ENCODE data around the gene TFB1M.
A peak's percentile ranks its signal among the peaks of the same experiment; 100 is the strongest.
"Not testable (repeated sequence)": the region's sequence is repeated elsewhere in the genome, so short reads cannot be mapped to it uniquely, and the experiment has no call there.

Gene TFB1M

DNA sequence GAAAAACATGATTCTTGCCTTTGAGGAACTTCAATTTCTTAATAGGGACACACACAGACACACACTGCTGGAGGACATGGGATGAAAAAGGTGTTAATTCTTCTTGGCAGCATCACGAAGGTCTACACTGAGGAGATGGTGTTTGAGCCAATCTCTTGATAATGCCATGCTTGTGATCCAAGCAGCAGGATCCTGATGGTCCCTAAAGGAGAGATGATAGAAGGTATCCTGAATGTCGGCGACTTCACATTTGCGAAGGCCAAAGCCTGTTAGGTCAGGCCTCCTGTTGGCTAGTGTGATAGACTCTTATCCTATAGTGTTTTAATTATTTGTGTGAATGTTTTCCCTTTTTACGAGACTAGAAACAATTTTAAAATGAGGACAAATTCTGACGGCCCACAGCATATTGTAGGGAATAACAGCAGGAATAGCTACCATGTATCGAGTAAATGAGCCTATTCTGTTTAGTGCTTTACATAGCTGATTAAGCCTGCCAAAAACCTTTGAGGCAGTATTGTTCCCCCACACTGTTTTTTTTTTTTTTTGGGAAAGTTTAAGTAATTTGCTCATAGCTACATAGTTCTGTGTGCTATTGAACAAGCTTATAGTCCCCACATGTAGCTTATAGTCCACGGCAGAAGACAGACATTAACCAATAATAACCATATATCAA, 15.3 kb upstream of the TFB1M start:
- no peak for DNase-seq

DNA sequence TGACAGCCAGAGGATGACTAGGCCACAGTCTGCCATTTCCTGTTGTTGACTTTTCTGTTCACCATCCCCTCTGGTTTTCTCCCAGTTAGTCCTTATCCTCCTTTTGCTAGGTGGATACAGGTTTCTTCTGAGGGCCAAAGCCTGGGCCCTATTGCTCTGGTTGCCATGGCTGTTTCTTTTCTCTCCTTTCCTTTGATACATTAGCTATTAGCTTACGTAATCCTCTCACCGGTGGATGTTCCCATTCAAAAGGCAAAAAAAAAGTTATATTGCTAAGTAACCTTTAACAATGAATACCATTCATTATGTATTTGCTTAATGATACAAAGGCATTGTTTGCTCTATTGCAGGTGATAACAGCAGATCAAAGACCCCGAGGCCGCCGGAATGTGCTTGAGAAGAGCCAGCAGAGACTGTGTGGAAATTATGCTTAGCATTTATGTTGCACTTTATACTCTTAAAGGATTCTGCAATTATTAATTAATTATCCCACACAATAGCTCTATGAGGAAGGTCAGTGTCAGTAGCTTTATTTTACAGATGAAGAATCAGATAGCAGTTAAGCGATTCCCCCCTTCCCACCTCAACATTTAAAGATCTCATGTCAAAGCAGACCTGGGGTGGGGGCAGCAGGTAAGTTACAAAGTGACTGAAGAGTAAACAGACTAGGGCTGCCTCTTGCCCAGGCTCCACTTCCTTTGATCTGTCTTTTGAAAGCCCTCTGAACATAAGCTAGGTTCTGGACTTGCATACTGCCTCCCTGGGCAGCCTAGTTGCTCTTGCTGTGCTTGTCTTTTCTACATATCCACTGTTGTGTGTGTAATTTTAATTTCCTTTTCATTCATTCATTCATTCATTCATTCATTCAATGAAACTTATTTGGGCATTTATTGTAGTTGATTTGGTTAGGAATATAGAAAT, 14.5 kb upstream of the TFB1M start:
- no peak for DNase-seq

DNA sequence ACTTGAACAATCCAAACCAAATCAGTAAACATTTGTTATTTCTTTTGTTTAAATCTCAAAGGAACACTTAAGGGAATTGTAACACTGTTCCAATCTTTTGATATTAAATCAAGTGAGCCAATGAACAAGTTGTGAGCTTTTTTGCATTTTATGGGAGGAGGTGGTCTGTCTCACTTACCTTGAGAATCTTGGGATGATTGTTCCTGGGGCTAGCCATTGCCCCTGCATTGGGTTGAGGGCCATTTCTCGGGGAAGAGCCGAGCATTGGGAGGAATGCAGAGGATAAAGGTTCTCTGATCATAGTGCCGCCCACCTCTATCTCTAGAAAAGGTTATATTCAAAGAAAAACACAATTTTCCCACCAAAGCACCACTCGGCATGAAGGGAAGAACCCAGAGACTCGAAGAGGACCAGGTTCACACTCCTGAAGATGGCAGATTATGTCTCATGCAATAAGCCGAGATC, 13.8 kb upstream of the TFB1M start:
- no peak for DNase-seq

DNA sequence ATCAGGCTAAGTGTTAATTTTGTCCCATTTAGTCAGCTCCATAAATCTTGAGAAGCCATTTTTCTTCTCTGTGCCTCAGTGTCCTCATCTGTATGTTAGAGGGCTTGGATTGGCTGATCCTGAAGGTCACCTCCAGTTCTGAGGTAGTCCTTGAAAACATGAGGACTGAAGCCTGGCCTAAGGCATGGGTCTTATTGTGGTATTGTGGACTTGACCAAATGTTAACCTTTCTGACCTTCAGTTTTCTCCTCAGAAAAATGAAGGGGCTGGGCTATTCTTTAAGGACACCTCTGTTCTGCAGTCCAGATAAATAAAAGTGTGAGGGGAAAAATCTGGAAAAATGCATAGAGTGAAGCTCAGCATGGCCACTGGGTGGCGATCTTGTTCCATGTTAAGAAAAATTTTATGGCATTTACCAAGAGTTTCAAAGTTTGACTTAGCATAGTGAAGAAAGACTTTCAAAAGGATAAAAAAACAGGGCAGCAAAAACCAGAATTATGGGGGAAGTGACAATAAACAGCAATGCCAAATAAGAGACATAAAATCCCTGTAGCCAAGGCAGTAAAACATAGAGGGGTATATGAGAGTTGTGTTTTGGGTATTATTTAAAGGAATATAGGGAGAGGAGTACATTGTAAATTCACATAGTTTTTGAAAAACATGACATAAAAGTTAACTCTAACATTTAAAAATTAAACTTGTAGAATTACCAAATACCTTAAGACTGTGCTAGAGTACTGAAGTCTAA, 13.2 kb upstream of the TFB1M start:
- DNase-seq: peak; percentile 68

- no peak for DNase-seq
Measured at GRCh38 chr6:155325700-155326516, 11.6 kb upstream of the TFB1M start.

GRCh38 chr6:155324993-155325392, 10.7 kb upstream of the TFB1M start:
- DNase-seq: no peak

GRCh38 chr6:155324172-155324571, 9.9 kb upstream of the TFB1M start:
- DNase-seq: no peak

GRCh38 chr6:155319902-155320301, 5.6 kb upstream of the TFB1M start:
- DNase-seq: no peak

GRCh38 chr6:155317186-155317585, 2.9 kb upstream of the TFB1M start:
- DNase-seq: no peak

DNA sequence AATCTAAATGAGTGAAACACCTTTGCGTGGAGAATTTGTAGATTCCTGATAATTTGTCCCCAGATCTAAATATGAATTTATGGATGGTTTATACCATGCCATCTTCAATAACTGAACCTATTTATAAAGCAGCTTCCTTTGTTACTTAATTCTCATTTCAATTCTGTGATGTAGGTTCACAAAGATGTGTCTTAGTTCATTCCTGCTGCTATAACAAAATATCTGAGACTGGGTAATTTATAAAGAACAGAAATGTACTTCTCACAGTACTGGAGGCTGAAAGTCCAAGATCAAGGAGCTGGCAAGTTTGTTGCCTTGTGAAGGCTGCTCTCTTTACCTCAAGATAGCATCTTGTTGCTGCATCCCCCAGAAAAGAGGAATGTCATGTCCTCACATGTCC, 2.1 kb upstream of the TFB1M start:
- no peak for DNase-seq

DNA sequence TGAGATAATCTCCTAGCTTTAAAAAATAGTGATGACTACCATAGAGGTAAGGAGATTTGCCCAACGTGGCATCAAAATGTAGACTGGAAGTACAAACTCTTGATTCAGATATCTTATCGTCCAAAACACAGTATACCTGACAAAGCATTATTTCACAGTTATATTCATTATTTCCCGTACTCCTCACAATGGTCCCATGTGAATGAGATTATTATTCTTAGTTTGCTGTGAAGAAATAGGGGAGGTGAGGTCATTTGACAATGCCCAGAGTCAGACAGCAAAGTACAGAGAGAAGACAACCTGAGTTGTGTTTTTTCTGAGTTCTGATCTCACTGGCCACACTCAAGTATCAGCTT, 1.2 kb upstream of the TFB1M start:
- DNase-seq: no peak

GRCh38 chr6:155314773-155315515, 660 bp upstream of the TFB1M start:
- DNase-seq: peak; percentile 92

DNA sequence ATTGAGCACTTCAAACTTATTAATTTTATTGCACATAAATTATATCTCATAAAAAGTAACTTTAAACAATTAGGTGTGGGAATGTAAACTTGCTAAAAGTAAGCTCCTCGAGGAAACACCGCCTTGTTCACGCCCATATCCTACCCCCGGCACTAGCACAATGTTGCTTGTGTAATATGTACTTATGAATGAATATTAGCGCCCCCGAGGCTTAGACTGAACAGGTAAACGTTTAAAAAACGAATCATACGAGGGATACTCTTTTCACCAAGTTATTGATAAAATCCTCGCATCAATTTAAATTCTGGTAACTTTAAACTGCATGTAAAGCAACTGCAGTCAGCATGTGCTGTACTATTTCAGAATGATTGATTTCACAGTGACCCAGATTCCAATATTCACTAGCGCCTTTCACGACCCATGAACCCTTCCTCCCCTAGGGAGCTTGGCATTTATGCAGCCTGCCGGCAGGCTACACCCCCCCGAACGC, 637 bp downstream of the TFB1M start:
- DNase-seq: peak; percentile 72

DNA sequence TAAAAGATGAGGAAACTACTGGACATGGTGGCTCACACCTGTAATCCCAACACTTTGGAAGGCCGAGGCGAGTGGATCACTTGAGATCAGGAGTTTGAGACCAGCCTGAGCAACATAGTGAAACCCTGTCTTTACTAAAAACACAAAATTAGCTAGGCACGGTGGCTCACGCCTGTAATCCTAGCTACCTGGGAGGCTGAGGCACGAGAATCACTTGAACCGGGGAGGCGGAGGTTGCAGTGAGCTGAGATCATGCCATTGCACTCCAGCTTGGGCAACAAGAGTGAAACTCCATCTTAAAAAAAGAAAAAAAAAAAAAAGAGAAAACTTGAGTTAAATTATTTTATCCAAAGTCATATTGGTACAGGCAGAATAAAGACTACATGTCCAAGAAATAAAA, 1.3 kb downstream of the TFB1M start:
- not testable (repeated sequence) for DNase-seq

DNA sequence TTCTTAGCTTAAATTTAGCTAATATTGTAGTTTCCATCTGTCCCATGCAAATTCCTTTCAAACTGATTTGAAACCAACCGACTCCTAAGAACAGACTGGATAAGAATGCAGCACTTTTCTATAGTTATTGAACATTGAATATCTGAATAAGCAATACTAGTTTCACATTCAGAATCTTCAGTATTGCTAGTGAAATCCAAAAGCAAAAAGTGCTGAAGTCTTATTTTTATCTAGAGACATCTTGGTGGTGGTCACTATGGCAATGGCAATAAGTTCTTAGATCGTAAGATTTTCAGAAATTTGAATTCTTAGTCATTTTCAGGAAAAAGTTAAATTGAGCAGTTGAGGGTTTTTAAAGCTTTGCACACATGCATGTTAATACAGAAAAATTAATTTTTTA, 2.7 kb downstream of the TFB1M start:
- DNase-seq: no peak

DNA sequence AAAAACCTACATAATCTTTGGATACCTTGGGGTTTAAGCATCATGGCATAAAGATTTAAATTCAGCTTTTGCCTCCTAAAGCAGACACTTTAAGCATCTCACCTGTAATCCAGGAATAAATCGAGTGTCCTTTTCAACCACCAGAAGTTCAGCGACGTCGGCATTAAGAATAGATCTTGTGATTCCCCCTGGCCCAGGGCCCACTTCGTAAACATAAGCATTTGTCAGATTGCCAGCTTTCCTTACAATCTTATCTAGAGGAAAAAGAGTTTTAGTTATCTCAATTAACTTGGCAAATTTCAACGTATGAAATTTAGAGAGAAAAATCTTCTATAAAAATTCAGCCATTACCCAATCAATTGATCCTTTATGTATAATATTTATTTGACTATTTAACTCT, 3.2 kb downstream of the TFB1M start:
- no peak for DNase-seq

DNA sequence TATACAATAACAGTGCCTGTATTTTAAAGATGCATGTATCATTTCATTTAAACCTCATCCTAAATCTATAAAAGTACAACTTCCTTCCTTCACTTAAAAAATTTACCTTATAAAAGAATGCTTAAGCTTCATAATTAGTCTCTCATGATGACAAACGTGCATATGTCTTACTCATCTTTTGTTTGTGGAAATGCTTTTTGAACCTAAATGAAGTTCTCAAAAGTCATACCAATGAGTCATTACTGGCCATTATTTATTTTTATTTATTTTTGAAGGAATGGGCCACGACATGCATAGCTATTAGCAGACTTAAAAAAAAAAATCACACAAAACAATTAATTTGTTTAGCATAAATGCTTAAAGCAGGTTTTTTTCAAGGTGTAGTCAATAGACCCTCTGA, 3.7 kb downstream of the TFB1M start:
- DNase-seq: no peak

- DNase-seq: no peak
Measured at GRCh38 chr6:155309150-155309549, 5.1 kb downstream of the TFB1M start.

DNA sequence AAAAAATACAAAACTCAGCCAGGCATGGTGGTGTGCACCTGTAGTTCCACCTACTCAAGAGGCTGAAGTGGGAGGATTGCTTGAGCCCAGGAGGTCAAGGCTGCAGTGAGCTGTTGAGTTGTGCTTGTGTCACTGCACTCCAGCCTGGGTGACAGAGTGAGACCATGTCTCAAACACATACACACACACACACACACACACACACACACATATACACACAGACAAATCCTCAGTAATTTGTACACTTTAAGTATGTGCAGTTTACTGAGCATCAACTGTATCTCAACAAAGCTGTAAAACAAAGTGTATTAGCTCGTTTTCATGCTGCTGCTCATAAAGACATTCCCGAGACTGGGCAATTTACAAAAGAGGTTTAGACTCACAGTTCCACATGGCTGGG, 7.3 kb downstream of the TFB1M start:
- no peak for DNase-seq

DNA sequence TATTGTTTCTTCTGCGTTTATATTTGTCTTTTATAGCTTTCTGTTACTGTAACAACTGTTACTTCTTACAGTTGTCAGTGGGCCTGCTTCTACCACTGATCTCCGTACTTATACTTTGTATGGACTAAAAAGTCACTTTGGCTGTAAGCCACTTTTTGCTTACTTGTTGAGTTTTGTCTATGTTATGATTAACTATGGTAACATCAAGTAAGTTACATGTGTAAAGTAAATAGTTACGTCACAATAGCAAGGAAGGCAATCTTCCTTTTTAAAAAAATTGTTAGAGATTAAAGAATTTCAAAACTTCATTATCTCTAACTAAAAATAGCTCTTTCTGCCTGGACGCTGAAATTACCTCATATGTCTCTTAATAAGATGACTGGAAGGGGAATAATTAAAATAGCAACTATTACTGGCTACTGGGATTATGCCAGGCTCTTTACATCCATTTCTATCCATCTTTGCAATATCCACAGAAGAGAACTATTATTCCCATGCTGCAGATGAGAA, 10.9 kb downstream of the TFB1M start:
- DNase-seq: no peak

- no peak for DNase-seq
Measured at GRCh38 chr6:155301867-155302266, 12.4 kb downstream of the TFB1M start.

GRCh38 chr6:155297669-155298068, 16.6 kb downstream of the TFB1M start:
- no peak for DNase-seq

Data from KG1 (cell line).